Testis (tissue), 2 donors: ENCODE results near the gene FOXC2.

Experiments
- CTCF ChIP-seq, 3 experiments: fragments of 450-650 bp in 2 of 3; fragments of 200-600 bp in 1 of 3; sonication (generic) in 1 of 3; IDR thresholded peaks; one replicate each; pipeline ENCODE4 v1.5.1; 2016 to 2019; ENCODE audit warnings: antibody characterized with exemption in 3 of 3, mild to moderate bottlenecking in 2 of 3, moderate library complexity in 1 of 3
- POLR2A ChIP-seq: fragments of 450-650 bp; IDR thresholded peaks from one replicate; pipeline ENCODE4 v1.6.1; 2017; ENCODE audit warnings: antibody characterized with exemption, mild to moderate bottlenecking, moderate library complexity

GRCh38 chr16:86559802-86560305 is 6.8 kb upstream of the FOXC2 start:
- TF ChIP-seq CTCF (IDR thresholded peaks at IDR 0.05) (no peak), POLR2A (no peak)
